Right lobe of liver (tissue), 4 donors: Measurements from ENCODE around the gene OPCML.

Experiments
- POLR2A ChIP-seq: fragments of 450-650 bp; IDR thresholded peaks from one replicate; pipeline ENCODE4 v1.6.1; 2017; ENCODE audit warnings: antibody characterized with exemption, mild to moderate bottlenecking
- TF ChIP-seq, protein P1 (sequence below), 4 donors: fragments of 200-600 bp in 3 of 4; fragments of 450-650 bp in 1 of 4; IDR thresholded peaks; one replicate each; pipeline versions ENCODE4 v1.5.1 to v1.8.0; 2016 to 2022; ENCODE audit warnings: antibody characterized with exemption in 4 of 4, mild to moderate bottlenecking in 2 of 4
- donor health status: DM: no; HTN: no; CAD: no.
- donor health status: DM: no; HTN: no; CAD: no.
- donor health status: DM: no; HTN: yes; CAD: no.

GRCh38 chr11:132595246-132595645 is 937.1 kb downstream of the OPCML start:
- TF ChIP-seq POLR2A: no peak
- TF ChIP-seq, protein P1, sequence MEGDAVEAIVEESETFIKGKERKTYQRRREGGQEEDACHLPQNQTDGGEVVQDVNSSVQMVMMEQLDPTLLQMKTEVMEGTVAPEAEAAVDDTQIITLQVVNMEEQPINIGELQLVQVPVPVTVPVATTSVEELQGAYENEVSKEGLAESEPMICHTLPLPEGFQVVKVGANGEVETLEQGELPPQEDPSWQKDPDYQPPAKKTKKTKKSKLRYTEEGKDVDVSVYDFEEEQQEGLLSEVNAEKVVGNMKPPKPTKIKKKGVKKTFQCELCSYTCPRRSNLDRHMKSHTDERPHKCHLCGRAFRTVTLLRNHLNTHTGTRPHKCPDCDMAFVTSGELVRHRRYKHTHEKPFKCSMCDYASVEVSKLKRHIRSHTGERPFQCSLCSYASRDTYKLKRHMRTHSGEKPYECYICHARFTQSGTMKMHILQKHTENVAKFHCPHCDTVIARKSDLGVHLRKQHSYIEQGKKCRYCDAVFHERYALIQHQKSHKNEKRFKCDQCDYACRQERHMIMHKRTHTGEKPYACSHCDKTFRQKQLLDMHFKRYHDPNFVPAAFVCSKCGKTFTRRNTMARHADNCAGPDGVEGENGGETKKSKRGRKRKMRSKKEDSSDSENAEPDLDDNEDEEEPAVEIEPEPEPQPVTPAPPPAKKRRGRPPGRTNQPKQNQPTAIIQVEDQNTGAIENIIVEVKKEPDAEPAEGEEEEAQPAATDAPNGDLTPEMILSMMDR (IDR thresholded peaks at IDR 0.05): no peak
